ENCODE results near the gene CERKL.

CERKL gene

DNA sequence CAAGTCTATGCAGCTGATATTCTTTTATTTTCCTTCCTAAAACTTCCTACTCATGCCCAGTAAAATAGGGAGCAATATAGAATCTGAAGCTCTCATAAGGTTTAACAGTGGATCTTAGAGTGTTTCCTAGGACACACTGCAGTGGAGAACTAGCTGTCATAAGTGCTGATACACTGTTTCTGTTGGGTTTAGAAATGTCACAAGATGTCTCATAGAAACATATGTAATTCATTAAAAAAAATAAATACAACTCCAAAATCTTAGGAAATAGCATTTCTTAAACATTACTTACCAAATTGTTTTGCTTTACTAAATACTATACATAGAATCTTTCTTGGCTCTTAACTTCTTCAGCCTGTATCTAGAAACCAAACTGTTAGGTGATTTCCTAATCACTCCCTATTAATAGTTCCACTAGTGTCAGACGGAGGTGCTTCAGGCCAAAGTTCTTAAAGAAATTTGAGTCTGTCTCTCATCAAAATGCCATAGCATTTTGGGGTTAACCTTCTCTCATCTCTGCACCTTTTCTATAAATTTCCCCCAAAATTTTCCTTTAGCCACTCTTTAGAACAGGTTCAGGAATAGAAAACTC, 93.7 kb downstream of the CERKL start:
- TF ChIP-seq, protein P1, sequence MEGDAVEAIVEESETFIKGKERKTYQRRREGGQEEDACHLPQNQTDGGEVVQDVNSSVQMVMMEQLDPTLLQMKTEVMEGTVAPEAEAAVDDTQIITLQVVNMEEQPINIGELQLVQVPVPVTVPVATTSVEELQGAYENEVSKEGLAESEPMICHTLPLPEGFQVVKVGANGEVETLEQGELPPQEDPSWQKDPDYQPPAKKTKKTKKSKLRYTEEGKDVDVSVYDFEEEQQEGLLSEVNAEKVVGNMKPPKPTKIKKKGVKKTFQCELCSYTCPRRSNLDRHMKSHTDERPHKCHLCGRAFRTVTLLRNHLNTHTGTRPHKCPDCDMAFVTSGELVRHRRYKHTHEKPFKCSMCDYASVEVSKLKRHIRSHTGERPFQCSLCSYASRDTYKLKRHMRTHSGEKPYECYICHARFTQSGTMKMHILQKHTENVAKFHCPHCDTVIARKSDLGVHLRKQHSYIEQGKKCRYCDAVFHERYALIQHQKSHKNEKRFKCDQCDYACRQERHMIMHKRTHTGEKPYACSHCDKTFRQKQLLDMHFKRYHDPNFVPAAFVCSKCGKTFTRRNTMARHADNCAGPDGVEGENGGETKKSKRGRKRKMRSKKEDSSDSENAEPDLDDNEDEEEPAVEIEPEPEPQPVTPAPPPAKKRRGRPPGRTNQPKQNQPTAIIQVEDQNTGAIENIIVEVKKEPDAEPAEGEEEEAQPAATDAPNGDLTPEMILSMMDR (conservative IDR thresholded peaks at IDR 0.05; ENCODE audit: low read depth, low read length): no peak
- DNase-seq (ENCODE audit: low read depth): no peak
- H3K4me3 ChIP-seq (ENCODE audit: low read depth, low read length): no peak overlapping the region

DNA sequence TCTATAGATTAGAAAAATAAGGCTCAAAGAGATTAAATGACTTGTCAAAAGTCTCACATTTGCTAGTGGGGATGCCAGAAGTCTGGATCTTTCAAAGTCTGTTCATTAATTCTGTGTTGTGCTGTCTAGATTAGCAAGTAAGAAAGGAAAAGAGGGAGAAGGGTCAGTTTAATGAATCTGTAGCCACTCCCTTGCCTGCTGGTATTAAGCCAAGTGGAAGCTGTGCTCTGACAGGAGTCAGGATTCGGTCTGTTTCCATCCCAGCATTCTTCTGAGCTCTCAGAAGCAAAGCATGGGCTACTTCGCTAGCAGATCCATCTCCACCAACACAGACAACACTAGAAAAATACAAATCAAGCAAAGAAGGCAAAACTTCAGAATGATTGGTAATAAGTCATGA, 98.5 kb downstream of the CERKL start:
- no peak overlapping the region for H3K4me3 ChIP-seq (ENCODE audit: low read depth, low read length)
- TF ChIP-seq, protein P1 (conservative IDR thresholded peaks at IDR 0.05; ENCODE audit: low read depth, low read length): no peak
- no peak for DNase-seq (ENCODE audit: low read depth)

DNA sequence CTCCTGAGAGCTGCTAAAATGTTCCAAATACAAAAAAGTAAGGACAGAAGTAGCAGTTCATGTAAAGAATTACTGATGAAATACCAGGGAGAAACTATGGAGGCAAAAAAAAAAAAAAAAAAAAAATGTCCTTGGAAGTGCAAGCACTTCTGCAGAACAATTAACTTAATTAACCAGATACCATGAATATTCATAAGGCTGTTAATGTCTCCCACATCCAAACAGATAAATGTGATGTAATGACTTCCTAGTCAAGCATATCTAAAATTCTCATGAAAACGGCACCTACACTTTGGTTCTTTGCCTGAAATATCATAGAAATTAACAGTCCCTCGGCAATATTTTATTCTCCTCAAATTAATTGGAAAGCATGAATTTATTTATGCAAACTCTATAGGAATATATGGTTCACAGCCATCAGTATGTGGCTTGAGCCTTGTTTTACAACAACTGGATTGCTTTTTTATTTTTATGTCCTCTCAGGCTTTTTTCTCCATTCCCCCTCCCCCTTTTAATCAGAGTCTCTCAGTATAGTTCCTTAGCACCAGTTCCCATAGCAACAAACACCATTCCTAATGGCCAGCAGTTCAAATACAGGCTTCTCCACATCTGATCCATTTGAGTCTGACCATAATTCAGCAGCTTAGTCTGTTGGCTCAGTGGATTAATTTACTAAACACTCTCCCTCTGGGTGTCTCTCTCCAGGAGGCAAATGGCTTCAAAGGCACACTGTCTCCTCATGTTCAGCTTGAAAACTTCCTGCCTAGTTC, 102.7 kb downstream of the CERKL start:
- H3K4me3 ChIP-seq (ENCODE audit: low read depth, low read length): no peak overlapping the region
- DNase-seq (ENCODE audit: low read depth): no peak
- TF ChIP-seq, protein P1 (conservative IDR thresholded peaks at IDR 0.05; ENCODE audit: low read depth, low read length): no peak

DNA sequence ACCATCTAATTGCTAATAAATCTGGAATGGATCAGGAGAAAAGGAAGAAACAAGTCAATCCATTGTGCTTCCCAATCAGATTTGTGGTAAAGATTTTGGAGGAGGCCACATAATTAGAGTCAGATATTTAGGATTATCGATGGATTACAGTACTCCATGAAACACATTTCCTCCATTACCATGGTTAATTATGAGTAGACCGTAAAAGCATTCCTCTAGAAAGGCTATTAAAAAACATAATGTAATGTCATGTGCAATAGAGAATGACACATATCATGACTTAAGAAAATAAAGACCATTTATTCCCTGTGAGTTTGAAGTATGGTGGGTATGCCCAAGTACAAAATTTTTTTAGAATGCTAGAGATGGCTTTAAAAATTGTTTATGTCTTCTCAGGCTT, 103.7 kb downstream of the CERKL start:
- TF ChIP-seq, protein P1 (conservative IDR thresholded peaks at IDR 0.05; ENCODE audit: low read depth, low read length): no peak
- no peak overlapping the region for H3K4me3 ChIP-seq (ENCODE audit: low read depth, low read length)
- DNase-seq (ENCODE audit: low read depth): no peak

DNA sequence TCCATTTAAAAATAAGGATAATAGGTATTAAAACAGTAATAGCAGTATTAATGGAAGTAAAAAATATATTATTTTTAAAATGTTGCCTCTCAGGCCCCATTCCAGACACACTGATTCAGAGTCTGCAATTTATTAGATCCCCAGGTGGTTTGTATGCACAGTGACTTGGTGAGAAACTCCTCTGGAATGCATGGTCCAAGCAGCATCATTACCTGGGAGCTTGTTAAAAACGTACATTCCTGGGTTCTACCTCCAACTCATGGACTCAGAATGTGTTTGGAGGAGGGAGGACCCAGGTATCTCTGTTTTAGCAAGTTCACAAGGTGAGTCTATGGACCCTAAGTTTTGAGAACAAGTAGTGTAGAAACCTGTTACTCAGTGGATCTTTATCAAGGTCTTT, 104.1 kb downstream of the CERKL start:
- peak; percentile 43 for DNase-seq (ENCODE audit: low read depth)
- TF ChIP-seq, protein P1 (conservative IDR thresholded peaks at IDR 0.05; ENCODE audit: low read depth, low read length): no peak
- H3K4me3 ChIP-seq (ENCODE audit: low read depth, low read length): no peak overlapping the region

DNA sequence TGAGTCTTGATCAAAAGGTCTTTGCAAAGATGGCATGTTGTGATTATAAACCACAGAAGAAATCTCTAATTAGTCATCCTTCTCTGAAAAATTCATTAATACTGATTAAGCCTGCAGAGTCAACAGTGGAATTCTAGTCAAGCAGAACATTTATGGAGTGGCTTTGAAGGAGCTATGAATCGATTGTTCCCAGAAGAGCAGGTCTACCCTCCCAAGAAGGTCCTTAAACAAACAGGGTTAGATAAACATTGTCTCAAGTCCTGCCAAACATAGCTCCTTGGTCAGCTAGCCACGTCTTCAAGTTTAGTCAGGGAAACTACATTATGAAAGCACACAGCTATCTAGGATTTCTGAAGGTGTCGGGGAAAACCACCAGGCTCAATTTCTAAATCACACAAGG, 110.8 kb downstream of the CERKL start:
- DNase-seq (ENCODE audit: low read depth): peak; percentile 45
- TF ChIP-seq, protein P1 (conservative IDR thresholded peaks at IDR 0.05; ENCODE audit: low read depth, low read length): no peak
- no peak overlapping the region for H3K4me3 ChIP-seq (ENCODE audit: low read depth, low read length)

DNA sequence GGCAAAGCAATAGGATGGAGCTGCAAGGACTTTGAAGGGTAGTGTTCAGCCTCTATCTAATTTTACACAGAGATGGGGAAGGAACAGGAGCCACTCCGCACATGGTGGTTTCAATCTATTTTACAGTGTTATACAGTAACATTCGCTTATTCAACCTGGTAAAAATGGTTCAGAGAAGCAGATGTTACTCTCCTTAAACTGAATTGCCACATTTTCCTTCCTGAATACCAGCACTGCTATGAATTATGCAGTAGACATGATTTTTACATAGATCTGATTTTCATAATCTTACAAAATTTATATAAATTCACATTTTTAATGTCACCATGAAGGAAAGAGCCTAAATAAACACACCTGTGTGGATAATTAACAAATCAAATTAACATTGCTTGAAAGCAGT, 114.7 kb downstream of the CERKL start:
- H3K4me3 ChIP-seq (ENCODE audit: low read depth, low read length): no peak overlapping the region
- TF ChIP-seq, protein P1 (conservative IDR thresholded peaks at IDR 0.05; ENCODE audit: low read depth, low read length): no peak
- DNase-seq (ENCODE audit: low read depth): no peak
